ENCODE measurements around the gene TMPRSS15.

DNA sequence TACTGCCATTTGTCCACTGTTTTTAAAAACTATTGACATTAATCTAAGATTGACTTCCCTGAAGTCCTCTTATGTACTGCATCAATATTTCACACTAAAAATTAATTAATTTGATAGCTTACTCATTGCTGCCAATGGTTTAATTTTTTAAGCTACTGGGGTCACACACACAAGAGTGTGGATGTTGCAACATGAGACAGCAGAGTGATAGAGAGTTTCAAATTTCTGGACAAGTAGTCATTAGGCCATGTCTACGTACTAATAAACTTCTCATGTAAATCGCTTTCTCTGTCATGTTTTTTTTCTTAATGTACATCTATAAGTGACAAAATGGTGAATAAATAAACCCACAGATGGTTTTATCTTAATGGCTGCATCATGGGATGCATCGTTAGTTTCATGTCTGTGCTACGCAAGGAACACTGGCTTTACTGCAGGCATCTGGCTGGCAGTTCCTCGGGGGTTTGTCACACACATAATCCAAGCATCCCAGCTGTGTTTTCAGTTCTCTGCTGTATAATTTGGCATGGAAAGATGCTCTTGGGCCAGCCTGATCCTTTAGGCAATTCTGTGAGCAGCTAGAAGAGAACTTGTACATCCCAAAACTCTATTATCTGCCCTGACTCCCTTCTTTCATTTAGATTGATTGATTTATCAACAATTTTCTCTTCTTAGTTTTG, 175.4 kb downstream of the TMPRSS15 start:
- no peak for TF ChIP-seq MYC (IDR thresholded peaks at IDR 0.05; ENCODE audit: borderline replicate concordance, low read length)
- TF ChIP-seq, protein P1, sequence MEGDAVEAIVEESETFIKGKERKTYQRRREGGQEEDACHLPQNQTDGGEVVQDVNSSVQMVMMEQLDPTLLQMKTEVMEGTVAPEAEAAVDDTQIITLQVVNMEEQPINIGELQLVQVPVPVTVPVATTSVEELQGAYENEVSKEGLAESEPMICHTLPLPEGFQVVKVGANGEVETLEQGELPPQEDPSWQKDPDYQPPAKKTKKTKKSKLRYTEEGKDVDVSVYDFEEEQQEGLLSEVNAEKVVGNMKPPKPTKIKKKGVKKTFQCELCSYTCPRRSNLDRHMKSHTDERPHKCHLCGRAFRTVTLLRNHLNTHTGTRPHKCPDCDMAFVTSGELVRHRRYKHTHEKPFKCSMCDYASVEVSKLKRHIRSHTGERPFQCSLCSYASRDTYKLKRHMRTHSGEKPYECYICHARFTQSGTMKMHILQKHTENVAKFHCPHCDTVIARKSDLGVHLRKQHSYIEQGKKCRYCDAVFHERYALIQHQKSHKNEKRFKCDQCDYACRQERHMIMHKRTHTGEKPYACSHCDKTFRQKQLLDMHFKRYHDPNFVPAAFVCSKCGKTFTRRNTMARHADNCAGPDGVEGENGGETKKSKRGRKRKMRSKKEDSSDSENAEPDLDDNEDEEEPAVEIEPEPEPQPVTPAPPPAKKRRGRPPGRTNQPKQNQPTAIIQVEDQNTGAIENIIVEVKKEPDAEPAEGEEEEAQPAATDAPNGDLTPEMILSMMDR (IDR thresholded peaks at IDR 0.05) = no peak
- TF ChIP-seq, protein P2, sequence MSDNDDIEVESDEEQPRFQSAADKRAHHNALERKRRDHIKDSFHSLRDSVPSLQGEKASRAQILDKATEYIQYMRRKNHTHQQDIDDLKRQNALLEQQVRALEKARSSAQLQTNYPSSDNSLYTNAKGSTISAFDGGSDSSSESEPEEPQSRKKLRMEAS (IDR thresholded peaks at IDR 0.05) = no peak
- TF ChIP-seq CHD4 (IDR thresholded peaks at IDR 0.05; ENCODE audit: borderline replicate concordance) = no peak
